ENCODE data around the gene UBE2K.
"Not testable (repeated sequence)": the region's sequence is repeated elsewhere in the genome, so short reads cannot be mapped to it uniquely, and the experiment has no call there.

DNA sequence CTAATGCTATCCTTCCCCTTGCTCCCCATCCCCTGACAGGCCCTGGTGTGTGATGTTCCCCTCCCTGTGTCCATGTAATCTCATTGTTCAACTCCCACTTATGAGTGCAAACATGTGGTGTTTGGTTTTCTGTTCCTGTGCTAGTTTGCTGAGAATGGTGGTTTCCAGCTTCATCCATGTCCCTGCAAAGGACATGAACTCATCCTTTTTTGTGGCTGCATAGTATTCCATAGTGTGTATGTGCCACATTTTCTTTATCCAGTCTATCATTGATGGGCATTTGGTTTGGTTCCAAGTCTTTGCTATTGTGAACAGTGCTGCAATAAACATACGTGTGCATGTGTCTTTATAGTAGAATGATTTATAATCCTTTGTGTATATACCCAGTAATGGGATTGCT is 27.6 kb upstream of the UBE2K start:
- not testable (repeated sequence) for TF ChIP-seq CTCF (conservative IDR thresholded peaks at IDR 0.05); ZFX (IDR thresholded peaks at IDR 0.05)

Data from C4-2B (cell line).